Sigmoid colon (tissue), 4 donors: Measurements from ENCODE around the gene KCNG1.

Source experiments
- CTCF ChIP-seq, 4 experiments: fragments of 450-650 bp in 3 of 4; fragments of 200-600 bp in 1 of 4; IDR thresholded peaks; one replicate each; pipeline ENCODE4 v1.5.1; 2016 to 2019; ENCODE audit warnings: antibody characterized with exemption in 4 of 4, mild to moderate bottlenecking in 3 of 4, moderate library complexity in 2 of 4
- EP300 ChIP-seq, 4 donors: sonication (generic); formaldehyde crosslinking; IDR thresholded peaks; one replicate each; pipeline ENCODE4 v1.6.1; 2017; ENCODE audit warnings: antibody characterized with exemption in 4 of 4

GRCh38 chr20:51005214-51005613 lies 17.7 kb downstream of the KCNG1 start:
- TF ChIP-seq CTCF (IDR thresholded peaks at IDR 0.05): no peak
- no peak for TF ChIP-seq EP300 (IDR thresholded peaks at IDR 0.05)
